Vagina (tissue), 2 donors: ENCODE data around the gene NSMCE1. TPM values are rescaled to one million over a fixed set of nuclear protein-coding genes. Genes with fewer than 3 reads are reported as not detected.
"Not testable (repeated sequence)": the region's sequence is repeated elsewhere in the genome, so short reads cannot be mapped to it uniquely, and the experiment has no call there.

Experiments used
- DNase-seq, 2 donors: peaks; one replicate each; pipeline ENCODE4 v3.0.0-alpha.2; 2017; ENCODE audit errors: extremely low spot score in 2 of 2
- H3K27ac ChIP-seq: fragments of 200-600 bp; sonication (generic); one replicate; pipeline ENCODE4 v1.5.1; 2019
- H3K27me3 ChIP-seq: fragments of 200-600 bp; sonication (generic); one replicate; pipeline ENCODE4 v1.5.1; 2019
- H3K36me3 ChIP-seq, 2 donors: fragments of 200-600 bp; sonication (generic); one replicate each; pipeline ENCODE4 v1.5.1; 2017 to 2019
- H3K4me1 ChIP-seq: fragments of 200-600 bp; sonication (generic); one replicate; pipeline ENCODE4 v1.5.1; 2019
- H3K4me3 ChIP-seq, 2 donors: fragments of 200-600 bp; sonication (generic); 1 replicate in 1 of 2; 2 replicates in 1 of 2; pipeline ENCODE4 v1.5.1; 2016 to 2019
- H3K9me3 ChIP-seq: fragments of 200-600 bp; sonication (generic); one replicate; pipeline ENCODE4 v1.5.1; 2019
- CTCF ChIP-seq, 3 experiments: fragments of 450-650 bp in 2 of 3; fragments of 200-600 bp in 1 of 3; sonication (generic) in 1 of 3; IDR thresholded peaks; one replicate each; pipeline ENCODE4 v1.5.1; 2017 to 2019; ENCODE audit warnings: antibody characterized with exemption in 3 of 3, mild to moderate bottlenecking in 2 of 3, moderate library complexity in 2 of 3
- POLR2A ChIP-seq, 2 donors: fragments of 450-650 bp; IDR thresholded peaks; one replicate each; pipeline ENCODE4 v1.6.1; 2017; ENCODE audit warnings: antibody characterized with exemption in 2 of 2, mild to moderate bottlenecking in 2 of 2, moderate library complexity in 2 of 2
- POLR2AphosphoS5 ChIP-seq, 2 donors: sonication (generic); formaldehyde crosslinking; IDR thresholded peaks; one replicate each; pipeline ENCODE4 v1.9.0; 2017; ENCODE audit warnings: antibody characterized with exemption in 2 of 2, mild to moderate bottlenecking in 2 of 2, low read depth in 1 of 2; ENCODE audit not compliant: insufficient read depth in 1 of 2
- intact Hi-C: fragments of 100-400 bp; cut with DNase I; formaldehyde crosslinking; loops from one replicate; pipeline ENCODE4 v1.15.1; 2023
- total RNA-seq: library from RNA; depleted of rRNA; stranded (reverse); fragments of >200 nt; gene quantifications from one replicate; pipeline ENCODE4 v1.2.3, GENCODE V29; 2016

NSMCE1 gene
- total RNA-seq, 1 donor from 2014 or later: 24.6 TPM

- Histone ChIP-seq H3K36me3 (no peaks in the 10 kb centered on the region), H3K27me3 (no peaks in the 10 kb centered on the region), H3K4me1 (peaks cover 19% of the 10 kb centered on the region), H3K4me3 (peak overlapping the region; percentile 51 to 83), H3K27ac (peak overlapping the region; percentile 88), H3K9me3 (no peaks in the 10 kb centered on the region)
- TF ChIP-seq POLR2A (IDR thresholded peaks at IDR 0.05) (no peak), POLR2AphosphoS5 (IDR thresholded peaks at IDR 0.05; ENCODE audit: insufficient read depth in 1 of 2, low read depth in 1 of 2) (no peak), CTCF (IDR thresholded peaks at IDR 0.05) (no peak)
- DNase-seq: peak in 1 of 2 donors; percentile 75
- intact Hi-C loops: no loop called here
These were observed 953 bp upstream of the NSMCE1 start for GRCh38 chr16:27269300-27270150.

GRCh38 chr16:27267037-27267677, 1.4 kb downstream of the NSMCE1 start:
- Histone ChIP-seq H3K4me1 (peaks cover 22% of the 10 kb centered on the region), H3K27ac (no peak overlapping the region), H3K27me3 (no peaks in the 10 kb centered on the region), H3K9me3 (no peaks in the 10 kb centered on the region), H3K4me3 (no peak overlapping the region), H3K36me3 (no peaks in the 10 kb centered on the region)
- DNase-seq: peak in 1 of 2 donors; percentile 69
- TF ChIP-seq POLR2AphosphoS5 (IDR thresholded peaks at IDR 0.05; ENCODE audit: insufficient read depth in 1 of 2, low read depth in 1 of 2) (no peak), CTCF (IDR thresholded peaks at IDR 0.05) (no peak), POLR2A (IDR thresholded peaks at IDR 0.05) (no peak)
- intact Hi-C loops: no loop called here

GRCh38 chr16:27265982-27266381, 2.6 kb downstream of the NSMCE1 start:
- Histone ChIP-seq H3K36me3 (no peaks in the 10 kb centered on the region), H3K4me3 (no peak overlapping the region), H3K27me3 (no peaks in the 10 kb centered on the region), H3K27ac (no peak overlapping the region), H3K4me1 (peaks cover 22% of the 10 kb centered on the region), H3K9me3 (no peaks in the 10 kb centered on the region)
- no peak for DNase-seq
- intact Hi-C loops: no loop called here
- TF ChIP-seq CTCF (IDR thresholded peaks at IDR 0.05) (no peak), POLR2AphosphoS5 (IDR thresholded peaks at IDR 0.05; ENCODE audit: insufficient read depth in 1 of 2, low read depth in 1 of 2) (no peak), POLR2A (IDR thresholded peaks at IDR 0.05) (no peak)

- TF ChIP-seq POLR2AphosphoS5 (IDR thresholded peaks at IDR 0.05; ENCODE audit: insufficient read depth in 1 of 2, low read depth in 1 of 2) (peak in 1 of 2 donors; percentile 18), POLR2A (IDR thresholded peaks at IDR 0.05) (no peak)
- Histone ChIP-seq H3K9me3 (no peaks in the 10 kb centered on the region), H3K4me3 (no peak overlapping the region), H3K27ac (no peak overlapping the region), H3K27me3 (no peaks in the 10 kb centered on the region), H3K4me1 (peaks cover 25% of the 10 kb centered on the region), H3K36me3 (no peaks in the 10 kb centered on the region)
- intact Hi-C loops: no loop called here
- peak in 1 of 2 donors; percentile 84 for DNase-seq
These were observed 4.4 kb downstream of the NSMCE1 start for GRCh38 chr16:27264151-27264550.

- intact Hi-C loops, H3K4me3 ChIP-seq, H3K27me3 ChIP-seq, H3K9me3 ChIP-seq, H3K36me3 ChIP-seq, DNase-seq, H3K27ac ChIP-seq: not testable (repeated sequence)
- peaks cover 31% of the 10 kb centered on the region for H3K4me1 ChIP-seq
These were observed 5.6 kb downstream of the NSMCE1 start for GRCh38 chr16:27262904-27263423.
